NCI-H2196 treated with DMSO at 0.1 percent for 48 hours (cell line): ENCODE data around the gene HAPLN3.

Experiments used
- DNase-seq: peaks from one replicate; lab custom pipeline; 2025; ENCODE audit not compliant: unreplicated experiment; lab: John Stamatoyannopoulos, UW

The HAPLN3 gene

DNA sequence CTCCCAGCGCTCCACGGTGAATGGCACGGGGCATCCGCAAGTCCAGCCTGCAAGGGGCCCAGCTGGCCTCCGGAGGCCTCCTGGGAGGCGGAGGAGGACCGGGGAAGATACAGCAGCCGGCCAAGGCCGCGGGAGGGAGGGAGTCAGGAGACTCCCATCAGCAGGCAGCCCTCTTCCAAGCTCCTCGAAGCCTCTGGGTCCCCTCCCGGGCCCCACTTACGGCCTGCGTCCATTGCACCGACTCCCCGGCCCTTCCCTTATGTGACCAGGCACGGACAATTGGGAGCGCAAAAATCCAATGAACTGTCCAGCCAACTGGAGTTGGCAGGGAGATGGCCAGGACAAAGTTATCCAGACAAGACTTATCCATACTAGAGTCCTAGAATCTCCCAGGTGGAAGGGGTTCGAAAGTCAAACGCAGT is 17.2 kb upstream of the HAPLN3 start:
- DNase-seq = no peak

DNA sequence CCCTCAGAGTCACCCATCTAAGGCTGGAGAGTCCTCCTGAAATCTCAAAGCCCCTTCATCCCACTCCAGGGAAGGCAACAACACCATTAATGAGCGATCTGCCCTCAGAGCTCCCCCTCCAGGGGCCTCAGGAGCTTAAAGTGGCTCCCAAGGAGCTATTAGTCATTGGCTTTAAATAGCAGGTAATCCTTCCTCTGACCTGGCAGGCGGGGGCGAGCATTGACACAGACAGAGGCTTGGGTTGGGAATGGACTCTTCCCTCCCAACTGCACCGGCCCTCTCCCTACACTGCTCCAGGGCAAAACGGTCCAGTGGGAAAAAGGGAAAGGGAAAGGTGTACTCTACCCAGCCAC is 16.4 kb upstream of the HAPLN3 start:
- no peak for DNase-seq

GRCh38 chr15:88909956-88910831 is 14.8 kb upstream of the HAPLN3 start:
- no peak for DNase-seq

DNA sequence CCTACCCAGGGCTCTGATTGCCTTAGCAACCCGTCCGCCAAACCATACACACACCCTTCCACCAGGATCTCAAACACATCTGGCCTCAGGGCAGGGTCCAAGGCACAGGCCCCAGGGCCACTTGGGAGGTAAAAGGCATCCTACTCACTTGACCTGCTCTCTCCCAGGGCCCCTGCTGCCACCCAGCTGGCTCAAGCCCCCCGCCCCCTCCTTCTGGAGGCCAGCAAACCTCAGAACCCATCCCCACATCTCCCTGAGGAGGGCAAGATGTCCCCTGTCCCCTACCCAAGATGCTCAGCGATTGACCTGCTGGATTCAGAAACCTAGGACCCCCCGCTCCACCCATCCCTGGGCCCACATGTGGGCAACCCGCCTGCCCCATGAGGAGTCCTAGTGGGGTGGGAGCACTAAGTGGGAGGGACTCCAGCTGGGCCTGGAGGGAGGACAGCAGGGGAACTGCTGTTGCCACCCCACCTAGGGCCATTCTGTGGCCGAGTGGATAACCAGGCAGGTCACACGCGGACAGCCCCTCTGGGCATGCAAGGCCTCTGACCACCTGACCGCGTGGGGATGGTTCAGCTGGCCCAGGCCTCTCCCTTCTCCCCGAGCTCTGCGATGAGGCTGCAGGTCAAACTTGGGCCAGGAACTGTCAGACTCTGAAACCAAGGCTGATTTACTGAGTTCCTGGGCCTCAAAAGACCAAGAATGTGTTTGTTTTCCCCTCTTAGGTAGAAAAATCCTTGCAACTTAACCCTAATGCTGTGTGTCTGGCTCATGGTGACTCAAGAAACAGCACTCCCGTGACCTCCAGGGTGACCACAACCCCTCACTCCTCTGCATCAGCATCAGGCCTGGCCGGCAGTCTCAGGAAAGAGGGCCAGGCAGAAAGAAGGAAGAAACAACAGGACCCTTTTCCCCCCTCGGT is 13.6 kb upstream of the HAPLN3 start:
- DNase-seq = no peak

- no peak for DNase-seq
Measured at GRCh38 chr15:88908123-88908522, 12.8 kb upstream of the HAPLN3 start.

- no peak for DNase-seq
Measured at GRCh38 chr15:88907111-88907510, 11.8 kb upstream of the HAPLN3 start.

- DNase-seq = no peak
Measured at GRCh38 chr15:88906551-88906950, 11.2 kb upstream of the HAPLN3 start.

DNA sequence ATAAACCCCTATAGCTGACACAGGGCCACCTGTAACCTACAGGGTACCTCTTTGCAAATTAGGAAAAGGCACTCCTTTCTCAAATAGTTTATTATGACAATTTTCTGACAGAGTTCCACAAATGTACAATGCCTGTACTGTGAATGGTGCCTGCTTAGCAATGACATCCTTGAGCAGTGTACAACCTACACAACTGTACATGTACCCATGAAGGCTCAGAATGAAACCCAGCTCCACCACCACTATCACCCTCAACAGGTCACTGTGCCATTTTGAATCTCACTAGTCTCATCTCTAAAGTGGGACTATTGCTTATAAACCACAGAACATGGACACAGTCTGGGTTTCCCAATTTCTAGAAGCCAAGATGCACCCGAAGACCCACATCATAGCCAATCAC is 10.8 kb upstream of the HAPLN3 start:
- DNase-seq = no peak

- DNase-seq = no peak
Measured at GRCh38 chr15:88905576-88905975, 10.2 kb upstream of the HAPLN3 start.

DNA sequence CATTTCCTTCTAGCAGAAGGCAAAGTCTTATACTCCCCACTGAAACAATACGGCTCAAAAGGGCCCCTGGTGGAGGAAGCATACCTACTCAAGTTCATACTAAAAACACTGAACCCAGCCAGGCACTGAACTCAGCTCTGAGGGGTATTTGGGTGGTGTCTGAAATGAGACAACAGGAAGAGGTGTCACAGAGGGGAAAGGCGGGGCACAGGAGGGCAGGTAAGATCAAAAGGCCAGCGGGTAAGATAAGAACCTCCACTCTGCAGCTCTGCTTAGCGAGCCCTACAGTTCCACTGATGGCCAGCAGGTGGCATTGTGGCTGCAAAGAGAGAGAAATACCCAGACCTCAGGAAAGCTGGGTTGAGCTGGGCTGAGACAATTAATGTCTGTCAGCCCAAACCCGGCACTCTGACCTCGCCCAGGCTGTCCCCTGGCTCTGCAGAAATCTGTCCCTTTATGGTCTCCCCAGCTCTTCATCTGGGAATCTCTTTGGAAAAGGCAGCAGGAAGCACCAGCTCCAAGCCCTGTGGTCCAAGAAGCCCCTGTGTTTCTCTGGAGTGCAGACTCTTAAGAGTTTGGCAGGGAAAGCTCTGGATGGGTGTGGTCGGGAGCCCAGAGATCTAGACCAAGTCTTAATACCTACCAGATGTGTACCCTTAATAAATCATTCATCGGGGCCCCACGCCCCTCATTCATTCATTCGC is 9.4 kb upstream of the HAPLN3 start:
- peak; percentile 36 for DNase-seq

DNA sequence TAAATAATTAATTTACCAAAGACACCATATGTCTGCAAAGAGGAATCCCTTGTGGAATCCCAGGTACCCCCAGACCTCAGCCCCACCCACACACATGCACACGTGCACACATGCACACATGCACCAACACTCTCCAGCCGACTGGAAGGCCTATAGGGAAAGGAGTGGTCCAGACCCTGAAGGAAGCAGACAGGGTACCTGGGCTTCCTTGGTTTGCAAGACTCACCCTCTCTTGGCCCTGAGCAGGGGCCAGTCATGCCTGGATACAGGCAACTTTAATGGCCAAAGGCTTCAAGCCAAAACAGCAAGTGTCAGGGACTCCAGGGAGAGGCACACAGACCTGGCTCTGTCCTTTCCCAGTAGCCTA is 8.9 kb upstream of the HAPLN3 start:
- DNase-seq = no peak

- no peak for DNase-seq
Measured at GRCh38 chr15:88902846-88903245, 7.5 kb upstream of the HAPLN3 start.

GRCh38 chr15:88902221-88902835 is 7.0 kb upstream of the HAPLN3 start:
- DNase-seq = no peak

DNA sequence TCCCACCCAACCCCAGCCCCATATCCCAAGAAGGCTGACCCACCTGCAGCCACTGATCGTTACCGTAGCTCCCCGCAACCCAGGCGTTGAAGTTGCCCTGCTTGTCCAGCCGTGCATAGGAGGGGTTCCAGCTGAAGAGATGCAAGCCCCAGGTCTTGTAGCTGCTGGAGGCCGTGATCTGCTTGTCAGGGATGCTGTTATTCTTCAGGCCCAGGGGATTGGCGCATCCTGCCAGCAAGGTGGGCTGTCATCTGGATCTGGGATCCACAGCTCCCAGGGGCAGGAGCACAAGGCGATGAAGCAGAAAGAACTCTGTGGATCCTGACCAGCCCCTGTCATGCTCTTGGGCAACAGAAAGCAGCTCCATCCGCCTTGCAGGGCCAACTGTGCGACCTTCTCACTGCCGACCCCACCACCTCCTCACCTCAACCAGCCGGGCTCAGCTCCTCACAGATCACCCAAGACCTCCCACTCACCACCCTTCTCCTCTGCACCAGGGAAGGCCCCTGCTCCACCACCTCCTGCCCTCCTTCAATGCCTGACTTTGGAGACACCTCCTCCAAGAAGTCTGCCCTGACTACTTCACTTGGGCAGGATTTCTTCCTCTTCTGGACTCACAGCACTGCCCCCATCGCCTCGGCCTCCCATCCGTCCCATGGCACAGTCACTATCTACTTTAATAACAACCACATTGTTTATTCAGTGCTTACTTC is 6.3 kb upstream of the HAPLN3 start:
- DNase-seq = no peak

- no peak for DNase-seq
Measured at GRCh38 chr15:88900982-88901418, 5.7 kb upstream of the HAPLN3 start.

DNA sequence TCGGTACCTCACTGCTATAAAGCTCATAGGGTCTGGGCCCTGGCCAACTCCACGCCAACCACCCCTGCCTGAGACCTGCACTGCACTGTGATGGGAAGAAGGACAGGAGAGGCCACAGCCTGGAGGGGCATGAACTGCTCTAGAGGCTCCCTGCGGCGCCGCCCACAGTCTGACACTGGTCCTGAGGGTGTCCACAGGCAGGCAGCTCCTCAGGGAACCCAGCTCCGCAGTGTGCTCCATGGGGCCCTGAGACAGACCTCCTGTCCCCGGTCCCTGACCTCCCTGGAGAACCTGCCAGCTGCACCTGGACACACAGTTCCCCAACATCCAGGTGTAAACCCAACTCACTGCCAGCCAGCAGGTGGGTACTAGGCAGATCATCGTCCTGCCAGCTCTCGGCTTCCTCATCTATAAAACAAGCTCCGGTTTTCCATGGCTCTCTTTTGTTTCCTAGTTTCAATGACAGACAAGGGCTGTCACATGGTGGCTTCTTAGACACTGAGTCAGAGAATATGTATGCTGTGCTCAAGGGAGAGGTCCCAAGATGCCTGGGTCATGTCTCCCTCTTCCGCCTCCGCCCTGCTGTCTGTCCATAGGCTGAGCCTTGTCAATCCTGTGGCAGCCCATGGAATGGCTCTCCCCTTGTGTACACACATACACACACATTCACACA is 5.1 kb upstream of the HAPLN3 start:
- no peak for DNase-seq

GRCh38 chr15:88899251-88899650 is 3.9 kb upstream of the HAPLN3 start:
- DNase-seq = no peak

DNA sequence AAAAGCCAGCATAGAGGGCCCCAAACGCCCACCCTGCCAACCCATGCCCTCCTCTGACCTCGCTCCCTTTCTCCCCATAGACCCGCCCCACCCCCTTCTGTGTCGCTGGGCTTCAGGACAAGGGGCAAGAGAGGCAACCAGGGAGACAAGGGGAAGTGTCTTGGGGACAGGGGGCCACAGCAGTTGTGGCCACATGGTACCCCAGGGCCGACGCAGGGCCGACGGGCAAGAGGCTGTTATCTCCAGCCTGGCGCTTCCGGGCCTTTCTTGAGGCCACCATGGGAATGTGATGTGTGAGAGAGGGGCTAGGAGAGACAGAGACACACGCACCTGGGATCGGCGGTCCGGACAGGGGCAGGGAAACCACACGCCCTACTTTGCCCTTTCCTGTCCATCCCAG is 3.4 kb upstream of the HAPLN3 start:
- no peak for DNase-seq

GRCh38 chr15:88897456-88898194 is 2.3 kb upstream of the HAPLN3 start:
- DNase-seq = peak; percentile 49
